Measurements from ENCODE around the gene DENND1A. TPM values are rescaled to one million over a fixed set of nuclear protein-coding genes. Genes with fewer than 3 reads are reported as not detected.

The DENND1A gene
- total RNA-seq, 2 experiments from 2014 or later = 18.5 to 20.1 TPM

DNA sequence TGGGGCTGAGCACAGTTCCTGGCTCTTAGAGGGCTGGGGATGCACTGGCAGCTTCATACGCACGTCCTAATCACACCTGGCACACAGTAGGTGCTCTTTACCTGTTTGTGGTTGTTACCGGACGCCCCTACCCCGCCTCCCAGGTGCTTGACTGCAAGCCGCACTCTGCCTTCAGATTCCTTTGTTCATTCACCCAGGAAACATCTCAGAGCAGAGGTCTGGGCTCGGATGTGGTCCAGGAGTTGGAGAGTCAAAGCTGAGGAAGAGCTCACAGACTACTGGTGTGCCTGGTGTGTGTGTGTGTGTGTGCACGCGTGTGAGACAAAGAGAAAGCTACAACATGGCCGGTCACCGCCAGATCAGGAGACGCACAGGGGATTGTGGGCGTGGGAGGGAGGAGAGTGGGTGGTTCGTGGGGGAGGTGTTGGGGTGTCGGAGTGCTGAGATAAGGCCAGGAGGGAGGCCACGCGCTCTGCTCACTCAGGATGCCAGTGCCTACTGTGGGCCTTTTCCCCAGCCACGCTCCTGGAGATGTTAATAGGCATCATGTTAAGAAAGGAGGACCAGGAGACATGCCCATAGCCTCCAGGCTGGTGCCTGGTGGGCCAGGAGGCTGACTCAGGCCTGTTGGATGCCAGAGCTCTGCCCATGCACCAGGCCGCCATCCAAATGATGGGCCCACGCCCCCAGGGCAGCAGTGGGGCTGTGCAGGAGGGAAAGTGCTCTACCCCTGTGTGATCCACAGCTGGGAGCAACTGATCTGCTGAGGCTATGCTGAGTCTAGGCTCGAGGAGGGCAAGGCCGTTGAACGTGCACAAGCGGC lies 534.0 kb downstream of the DENND1A start:
- CTCF ChIA-PET = no interaction called here
- POLR2A ChIA-PET = no interaction called here

GRCh38 chr9:123395276-123395688 lies 534.6 kb downstream of the DENND1A start:
- POLR2A ChIA-PET = no interaction called here
- CTCF ChIA-PET = no interaction called here

DNA sequence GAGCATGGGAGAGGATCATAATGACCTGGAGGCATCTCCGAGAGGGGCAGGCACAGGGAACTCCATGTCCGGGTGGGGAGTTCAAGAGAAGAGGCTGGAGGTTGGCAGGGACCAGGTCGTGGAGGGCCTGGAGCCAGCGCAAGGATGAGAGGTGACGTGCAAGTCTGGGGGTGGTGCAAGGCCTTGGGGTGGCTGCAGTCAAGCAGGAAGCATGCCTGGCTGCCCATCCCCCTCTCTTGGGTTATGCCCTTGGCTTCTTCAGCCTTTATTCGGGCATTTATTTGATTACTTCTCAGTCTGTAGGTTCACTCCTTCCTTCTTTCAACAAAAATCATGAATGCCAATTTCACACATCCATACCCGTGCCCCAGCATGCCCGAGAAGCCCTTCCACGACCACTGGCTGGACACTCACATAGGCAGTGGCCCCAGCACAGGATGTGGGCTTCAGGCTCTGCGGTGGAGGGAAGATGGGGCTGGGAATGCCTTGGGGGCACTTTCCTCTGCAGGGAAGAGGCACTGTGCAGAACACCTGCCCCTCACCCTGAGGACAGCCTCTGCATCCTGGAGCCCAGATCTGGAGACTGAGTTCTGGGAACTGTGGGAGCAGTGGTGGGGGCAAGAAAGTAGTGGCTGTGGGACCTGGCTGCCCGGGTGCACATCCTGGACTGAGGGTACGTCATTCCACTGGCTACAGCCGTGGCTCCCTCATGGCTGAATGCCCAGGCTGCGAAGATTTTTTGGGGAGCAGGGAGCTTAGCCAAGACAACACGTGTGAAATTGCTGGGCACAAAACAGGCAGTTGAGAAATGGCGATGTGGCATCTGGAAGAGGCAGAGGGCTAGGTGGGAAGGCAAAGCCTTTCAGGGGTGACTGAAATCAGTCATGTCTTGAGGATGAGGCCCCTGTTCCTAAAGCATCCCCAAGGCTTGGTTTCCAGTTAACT lies 535.4 kb downstream of the DENND1A start:
- CTCF ChIA-PET = no interaction called here

GRCh38 chr9:123392802-123393201 lies 537.1 kb downstream of the DENND1A start:
- POLR2A ChIA-PET = no interaction called here
- CTCF ChIA-PET = no interaction called here

More for the DNA sequence above, 535.4 kb downstream of the DENND1A start:
- POLR2A ChIA-PET = no interaction called here

GRCh38 chr9:123391946-123392345 lies 538.0 kb downstream of the DENND1A start:
- POLR2A ChIA-PET = no interaction called here
- CTCF ChIA-PET = no interaction called here

DNA sequence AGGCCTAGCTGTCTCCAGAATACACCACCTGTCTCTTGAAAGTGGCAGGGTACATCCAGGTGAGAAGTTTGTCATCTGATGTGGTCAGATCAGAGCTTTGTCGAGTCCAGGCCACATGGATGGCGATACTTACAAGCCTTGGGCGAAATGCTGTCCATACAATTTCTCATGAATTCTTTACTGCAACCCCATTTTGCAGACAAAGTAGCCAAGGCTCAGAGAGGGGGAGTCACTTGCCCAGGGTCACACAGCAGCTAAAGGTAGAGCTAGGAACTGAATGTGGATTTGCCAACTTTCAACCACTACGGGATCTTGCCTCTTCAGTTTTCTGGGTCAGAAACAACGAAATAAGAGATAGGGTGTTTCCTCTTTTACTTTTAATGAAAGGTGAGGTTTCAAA lies 538.7 kb downstream of the DENND1A start:
- POLR2A ChIA-PET = no interaction called here
- CTCF ChIA-PET = no interaction called here

- ChIA-PET POLR2A (no interaction called here), CTCF (no interaction called here)
These were observed 539.4 kb downstream of the DENND1A start for GRCh38 chr9:123390337-123391135.

GRCh38 chr9:123389698-123390097 lies 540.2 kb downstream of the DENND1A start:
- ChIA-PET CTCF (no interaction called here), POLR2A (no interaction called here)

DNA sequence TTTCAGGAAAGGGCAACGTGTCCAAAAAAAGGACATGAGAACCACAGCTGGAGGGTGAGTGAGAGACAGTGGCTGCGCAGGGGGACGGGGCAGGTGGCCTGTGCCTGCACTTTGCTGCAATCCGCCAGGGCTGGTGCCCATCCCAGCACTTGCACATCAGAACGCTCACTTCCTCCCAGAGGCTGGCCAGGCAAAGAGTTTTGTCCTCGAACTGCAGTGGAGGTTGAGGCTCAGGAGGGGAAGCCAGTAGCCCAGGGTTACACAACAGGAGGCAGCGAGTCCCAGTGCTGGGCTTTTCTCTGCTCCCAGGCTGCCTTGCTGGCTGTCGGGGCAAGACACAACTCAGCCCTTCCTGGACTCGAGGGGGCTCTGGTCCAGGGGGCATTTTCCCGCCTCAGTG lies 540.9 kb downstream of the DENND1A start:
- ChIA-PET POLR2A (no interaction called here), CTCF (no interaction called here)

DNA sequence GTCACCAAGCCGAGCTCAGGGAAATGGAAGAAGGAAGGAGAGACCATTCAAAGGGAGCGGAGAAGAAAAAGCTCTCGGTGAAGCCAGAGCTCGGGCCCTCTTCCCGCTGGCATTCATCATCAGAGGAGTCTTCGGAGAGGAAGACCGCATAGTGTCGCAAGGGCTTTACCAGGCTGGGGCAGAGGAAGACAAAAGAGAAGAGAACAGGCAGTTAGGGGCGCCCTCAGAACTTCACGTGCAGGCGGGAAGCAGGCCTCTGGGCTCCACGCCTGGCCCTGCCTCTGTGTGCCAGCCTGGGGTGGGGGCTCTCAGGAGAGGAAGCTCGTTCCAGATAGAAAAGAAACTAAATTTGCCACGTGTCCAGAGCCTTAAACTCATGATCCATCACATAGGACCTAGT lies 542.2 kb downstream of the DENND1A start:
- ChIA-PET CTCF (no interaction called here), POLR2A (no interaction called here)

GRCh38 chr9:123383512-123384170 lies 546.3 kb downstream of the DENND1A start:
- ChIA-PET CTCF (interaction anchor here (2.1 to 3.1 kb wide), 2 partner anchors 29 to 30 kb away, joined by 6 to 15 read pairs; no protein-coding TSS in a partner anchor), POLR2A (no interaction called here)

- ChIA-PET POLR2A (no interaction called here), CTCF (interaction anchor here (2.1 kb wide), 1 partner anchor 29 kb away, joined by 6 read pairs; no protein-coding TSS in a partner anchor)
These were observed 547.0 kb downstream of the DENND1A start for GRCh38 chr9:123382653-123383511.

- CTCF ChIA-PET = no interaction called here
These were observed 548.8 kb downstream of the DENND1A start for GRCh38 chr9:123380852-123381705.

DNA sequence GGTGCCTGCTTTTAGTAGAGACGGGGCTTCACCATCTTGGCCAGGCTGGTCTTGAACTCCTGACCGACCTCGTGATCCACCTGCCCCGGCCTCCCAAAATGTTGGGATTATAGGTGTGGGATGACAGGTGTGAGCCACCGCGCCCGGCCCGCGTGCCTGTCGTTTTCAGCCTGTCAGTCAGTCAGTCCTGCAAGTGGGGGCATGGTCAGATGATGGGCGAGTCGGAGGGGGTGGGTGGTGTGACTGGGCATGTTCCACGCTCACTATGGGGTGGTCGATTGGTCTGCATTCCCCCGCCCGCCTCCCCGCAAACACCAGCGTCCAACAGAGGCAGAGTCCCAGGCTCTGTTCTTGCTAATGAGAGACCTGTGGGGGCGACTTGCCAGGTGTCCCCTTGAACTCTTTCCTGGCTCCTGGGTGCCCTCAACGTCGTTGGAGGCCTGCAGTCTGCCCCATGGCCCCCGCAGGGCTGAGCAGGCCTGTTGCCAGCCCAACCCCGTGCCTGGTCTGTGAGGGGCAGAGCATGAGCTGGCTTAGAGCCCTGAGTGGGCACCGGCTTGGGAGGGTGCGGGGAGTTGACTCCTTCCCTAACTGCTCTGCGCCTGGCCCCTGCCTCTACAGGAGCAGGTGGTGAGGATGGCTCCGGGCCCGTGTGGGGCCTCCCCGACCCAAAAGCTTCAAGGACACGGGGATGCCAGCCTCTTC lies 550.8 kb downstream of the DENND1A start:
- ChIA-PET POLR2A (no interaction called here), CTCF (no interaction called here)

More at GRCh38 chr9:123380852-123381705, 548.8 kb downstream of the DENND1A start:
- POLR2A ChIA-PET = no interaction called here

DNA sequence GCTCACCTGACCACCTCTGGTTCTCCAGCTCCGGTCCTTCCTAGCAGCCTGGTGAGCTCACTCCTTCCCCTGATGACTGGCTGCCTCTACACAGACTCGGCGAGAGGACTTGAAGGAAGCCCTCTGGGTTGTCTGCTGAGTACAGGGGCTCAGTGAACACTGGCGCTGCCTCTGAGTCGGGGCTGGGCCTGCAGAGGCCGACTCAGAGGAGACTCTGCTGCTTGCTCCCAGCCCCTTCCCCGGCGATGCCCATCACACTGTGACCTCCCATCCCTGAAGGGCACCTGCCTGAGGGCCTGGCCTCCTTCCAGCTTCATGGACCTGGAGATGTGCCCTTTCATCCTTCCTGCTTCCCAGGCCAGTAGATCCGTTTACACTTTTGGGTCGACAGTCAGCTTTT lies 551.9 kb downstream of the DENND1A start:
- CTCF ChIA-PET = no interaction called here
- POLR2A ChIA-PET = no interaction called here

- ChIA-PET POLR2A (no interaction called here), CTCF (no interaction called here)
These were observed 552.5 kb downstream of the DENND1A start for GRCh38 chr9:123377211-123377971.
